Ascending aorta (tissue), 2 donors: ENCODE results near the gene DARS1. TPM values are rescaled to one million over a fixed set of nuclear protein-coding genes. Genes with fewer than 3 reads are reported as not detected.

Experiments used
- DNase-seq, 2 donors: peaks; one replicate each; pipeline ENCODE4 v3.0.0-alpha.2; 2019; ENCODE audit warnings: low spot score in 2 of 2
- H3K27ac ChIP-seq, 2 donors: fragments of 200-600 bp; sonication (generic); one replicate each; pipeline ENCODE4 v1.5.1; 2016 to 2017; ENCODE audit warnings: mild to moderate bottlenecking in 1 of 2
- H3K27me3 ChIP-seq: fragments of 200-600 bp; sonication (generic); one replicate; pipeline ENCODE4 v1.5.1; 2017
- H3K36me3 ChIP-seq, 2 donors: fragments of 200-600 bp; sonication (generic); one replicate each; pipeline ENCODE4 v1.5.1; 2016
- H3K4me1 ChIP-seq, 2 donors: fragments of 200-600 bp; sonication (generic); one replicate each; pipeline ENCODE4 v1.5.1; 2016 to 2017; ENCODE audit warnings: mild to moderate bottlenecking in 1 of 2
- H3K4me3 ChIP-seq, 2 donors: fragments of 200-600 bp; sonication (generic); one replicate each; pipeline ENCODE4 v1.5.1; 2016 to 2017; ENCODE audit warnings: mild to moderate bottlenecking in 1 of 2
- H3K9me3 ChIP-seq, 2 donors: fragments of 200-600 bp; sonication (generic); one replicate each; pipeline ENCODE4 v1.5.1; 2016
- CTCF ChIP-seq, 3 experiments: fragments of 200-600 bp in 2 of 3; fragments of 450-650 bp in 1 of 3; sonication (generic) in 2 of 3; IDR thresholded peaks; one replicate each; pipeline ENCODE4 v1.5.1; 2016 to 2019; ENCODE audit warnings: antibody characterized with exemption in 3 of 3, mild to moderate bottlenecking in 1 of 3, moderate library complexity in 1 of 3
- intact Hi-C: fragments of 100-400 bp; cut with DNase I; formaldehyde crosslinking; loops from one replicate; pipeline ENCODE4 v1.15.1; 2023
- total RNA-seq: library from RNA; depleted of rRNA; stranded (reverse); fragments of >200 nt; gene quantifications from one replicate; pipeline ENCODE4 v1.1.0, GENCODE V29; 2016

Gene DARS1
- total RNA-seq, result 11.6 TPM

GRCh38 chr2:135985018-135985825, at the start of gene DARS1:
TSS of gene DARS1 (minus strand) at chr2:135985626. CDS start at chr2:135985468, 158 bp downstream.
- intact Hi-C loops, result loop anchor here (1.0 to 10.0 kb wide), 6 partner anchors 109 to 1066 kb away; partner anchors contain the start of genes CCNT2, MCM6, R3HDM1 and RAB3GAP1
- TF ChIP-seq CTCF (IDR thresholded peaks at IDR 0.05), result no peak
- Histone ChIP-seq H3K27ac (peak within 1 kb of the TSS; percentile 92 to 94), H3K27me3 (no peaks in the 10 kb centered on the region), H3K36me3 (peaks cover 0 to 6% of the 10 kb centered on the region in 2 donors), H3K9me3 (no peaks in the 10 kb centered on the region), H3K4me1 (peaks cover 4 to 7% of the 10 kb centered on the region in 2 donors), H3K4me3 (peak within 1 kb of the TSS; percentile 83 to 92)
- peak; percentile 59 to 95 for DNase-seq

GRCh38 chr2:136034629-136035028, 49.2 kb upstream of the DARS1 start:
- Histone ChIP-seq H3K4me3 (no peak overlapping the region), H3K9me3 (no peaks in the 10 kb centered on the region), H3K27me3 (no peaks in the 10 kb centered on the region), H3K27ac (no peak overlapping the region), H3K36me3 (no peaks in the 10 kb centered on the region), H3K4me1 (no peaks in the 10 kb centered on the region)
- DNase-seq, result no peak
- no peak for TF ChIP-seq CTCF (IDR thresholded peaks at IDR 0.05)
- intact Hi-C loops, result no loop called here

- no peaks in the 10 kb centered on the region for H3K36me3 ChIP-seq
These were observed 47.5 kb upstream of the DARS1 start for GRCh38 chr2:136032817-136033535.

GRCh38 chr2:136032192-136032591, 46.8 kb upstream of the DARS1 start:
- Histone ChIP-seq H3K27ac (no peak overlapping the region), H3K36me3 (no peaks in the 10 kb centered on the region), H3K4me3 (no peak overlapping the region), H3K27me3 (no peaks in the 10 kb centered on the region), H3K4me1 (no peaks in the 10 kb centered on the region), H3K9me3 (no peaks in the 10 kb centered on the region)
- no peak for DNase-seq
- no peak for TF ChIP-seq CTCF (IDR thresholded peaks at IDR 0.05)
- intact Hi-C loops, result no loop called here

More at GRCh38 chr2:136032817-136033535, 47.5 kb upstream of the DARS1 start:
- Histone ChIP-seq H3K27me3 (no peaks in the 10 kb centered on the region), H3K9me3 (no peaks in the 10 kb centered on the region), H3K4me3 (no peak overlapping the region), H3K27ac (no peak overlapping the region), H3K4me1 (no peaks in the 10 kb centered on the region)
- intact Hi-C loops, result no loop called here
- TF ChIP-seq CTCF (IDR thresholded peaks at IDR 0.05), result no peak
- no peak for DNase-seq

GRCh38 chr2:136031711-136032110, 46.3 kb upstream of the DARS1 start:
- H3K4me1 ChIP-seq, result no peaks in the 10 kb centered on the region
- H3K9me3 ChIP-seq, result no peaks in the 10 kb centered on the region
- no peaks in the 10 kb centered on the region for H3K27me3 ChIP-seq
- no peak for DNase-seq
- H3K4me3 ChIP-seq, result no peak overlapping the region
- TF ChIP-seq CTCF (IDR thresholded peaks at IDR 0.05), result no peak
- H3K36me3 ChIP-seq, result no peaks in the 10 kb centered on the region
- H3K27ac ChIP-seq, result no peak overlapping the region
- intact Hi-C loops, result no loop called here
